GM19043 (cell line): ENCODE measurements around the gene KCNIP1.
"Not testable (repeated sequence)": the region's sequence is repeated elsewhere in the genome, so short reads cannot be mapped to it uniquely, and the experiment has no call there.

Experiments
- ATAC-seq: cut with Tn5 transposase; IDR thresholded peaks from one replicate; pipeline ENCODE4 v1.9.1; 2021; ENCODE audit warnings: low read depth; ENCODE audit not compliant: unreplicated experiment

KCNIP1 gene

DNA sequence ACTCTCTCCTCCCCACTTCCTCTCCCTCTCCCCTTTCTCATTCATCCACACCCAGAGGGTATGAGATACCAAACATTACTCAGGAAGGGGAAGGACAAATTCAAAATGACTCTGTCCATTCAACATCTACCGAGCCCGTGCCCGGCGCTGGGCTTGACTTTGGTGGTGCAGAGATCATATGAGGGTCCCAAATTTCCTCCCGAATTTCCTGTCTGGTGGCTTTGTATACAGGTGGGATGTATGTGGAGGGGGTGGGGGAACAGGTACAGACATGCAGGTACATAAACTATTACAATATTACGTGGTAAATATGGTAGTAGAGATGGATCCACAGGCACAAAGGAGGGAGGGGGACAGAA, 257.9 kb downstream of the KCNIP1 start:
- no peak for ATAC-seq

DNA sequence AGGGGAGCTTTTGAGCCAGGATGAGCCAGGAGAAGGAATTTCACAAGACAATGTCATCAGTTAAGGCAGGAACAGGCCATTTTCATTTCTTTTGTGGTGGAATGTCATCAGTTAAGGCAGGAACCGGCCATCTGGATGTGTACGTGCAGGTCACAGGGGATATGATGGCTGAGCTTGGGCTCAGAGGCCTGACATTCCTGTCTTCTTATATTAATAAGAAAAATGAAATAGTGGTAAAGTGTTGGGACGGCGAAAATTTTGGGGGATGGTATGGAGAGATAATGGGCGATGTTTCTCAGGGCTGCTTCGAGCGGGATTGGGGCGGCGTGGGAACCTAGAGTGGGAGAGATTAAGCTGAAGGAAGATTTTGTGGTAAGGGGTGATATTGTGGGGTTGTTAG, 258.5 kb downstream of the KCNIP1 start:
- ATAC-seq = not testable (repeated sequence)

GRCh38 chr5:170765868-170766267, 262.0 kb downstream of the KCNIP1 start:
- ATAC-seq = not testable (repeated sequence)

DNA sequence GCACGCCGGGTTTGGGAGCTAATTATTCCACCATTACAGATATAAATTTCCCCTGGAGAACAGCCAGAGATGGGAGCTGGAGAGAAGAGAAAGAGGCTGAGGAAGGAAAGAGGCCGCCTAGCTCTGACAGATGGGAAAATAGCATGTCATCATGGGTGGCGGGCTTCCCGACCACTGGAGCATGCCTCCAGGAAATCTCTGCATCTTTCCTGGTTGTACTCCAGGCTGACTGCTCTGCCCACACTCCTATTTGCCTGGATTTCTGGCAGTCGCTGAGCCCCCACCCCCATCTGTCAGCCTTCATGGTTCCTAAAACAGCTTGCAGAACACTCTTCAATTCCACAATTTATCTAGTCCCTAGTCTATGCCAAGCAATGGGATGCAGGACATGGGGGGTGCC, 265.4 kb downstream of the KCNIP1 start:
- ATAC-seq = no peak

DNA sequence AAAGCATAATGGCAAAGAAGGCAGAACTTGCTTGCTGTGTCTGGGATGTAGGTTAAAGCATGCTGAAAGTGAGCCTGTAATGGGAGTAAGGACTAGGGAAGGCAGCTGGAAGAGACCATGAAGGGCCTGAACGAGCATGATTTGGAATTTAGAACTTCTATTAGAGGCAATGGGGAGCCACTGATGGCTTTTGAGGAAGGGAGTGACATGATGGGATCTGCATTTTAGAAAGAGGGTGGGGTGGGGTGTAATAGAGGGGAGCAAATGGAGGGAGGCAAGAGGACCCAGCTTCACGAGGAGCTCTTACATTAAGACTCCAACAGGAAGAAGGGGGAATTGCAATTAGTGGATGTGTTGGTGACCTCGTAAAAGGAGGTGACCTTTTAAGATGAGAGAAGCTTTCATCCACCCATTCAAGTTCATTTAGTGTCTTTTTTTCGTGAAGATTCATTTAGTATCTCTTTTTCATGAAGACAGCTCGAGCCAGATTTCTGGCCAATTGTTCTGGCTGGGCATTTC, 266.1 kb downstream of the KCNIP1 start:
- ATAC-seq = no peak

DNA sequence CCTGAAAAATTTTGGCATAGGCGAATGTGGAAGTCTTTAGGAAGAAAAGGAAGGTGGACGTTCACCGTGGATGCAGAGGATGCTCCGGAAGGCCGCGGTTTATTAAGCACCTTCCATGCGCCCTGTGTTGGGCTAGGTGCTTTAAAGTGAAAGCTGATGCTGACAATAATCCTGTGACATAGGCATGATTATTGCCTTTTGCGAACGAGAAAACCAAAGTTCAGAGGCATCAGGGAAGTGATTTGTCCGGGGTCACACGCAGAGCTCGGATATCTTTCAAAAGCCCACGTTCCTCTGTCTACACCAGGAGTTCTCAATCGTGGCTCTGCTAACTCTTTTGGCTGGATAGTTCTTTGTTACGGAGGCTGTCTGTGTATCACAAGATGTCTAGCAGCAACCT, 267.7 kb downstream of the KCNIP1 start:
- ATAC-seq = no peak

- ATAC-seq = no peak
Measured at GRCh38 chr5:170773024-170773985, 269.5 kb downstream of the KCNIP1 start.

- no peak for ATAC-seq
Measured at GRCh38 chr5:170774831-170775230, 271.0 kb downstream of the KCNIP1 start.

DNA sequence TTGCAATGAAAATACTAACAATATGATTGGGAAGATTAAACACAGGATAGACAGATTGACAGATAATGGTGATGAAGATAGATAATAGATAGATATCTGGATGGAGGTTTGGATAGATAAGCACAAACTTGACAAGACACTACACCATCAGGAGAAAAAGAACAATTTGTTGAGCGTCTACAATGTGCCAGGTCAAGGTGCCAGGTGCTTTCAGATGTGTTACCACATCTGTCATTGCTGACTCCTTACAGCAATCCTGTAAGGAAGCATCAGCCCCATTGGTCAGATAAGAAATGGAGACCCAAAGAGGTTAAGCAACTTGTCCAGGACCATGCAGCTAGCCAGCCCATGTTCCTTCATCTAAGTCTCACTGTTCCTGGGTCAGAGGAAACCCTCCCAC, 278.1 kb downstream of the KCNIP1 start:
- ATAC-seq = no peak

DNA sequence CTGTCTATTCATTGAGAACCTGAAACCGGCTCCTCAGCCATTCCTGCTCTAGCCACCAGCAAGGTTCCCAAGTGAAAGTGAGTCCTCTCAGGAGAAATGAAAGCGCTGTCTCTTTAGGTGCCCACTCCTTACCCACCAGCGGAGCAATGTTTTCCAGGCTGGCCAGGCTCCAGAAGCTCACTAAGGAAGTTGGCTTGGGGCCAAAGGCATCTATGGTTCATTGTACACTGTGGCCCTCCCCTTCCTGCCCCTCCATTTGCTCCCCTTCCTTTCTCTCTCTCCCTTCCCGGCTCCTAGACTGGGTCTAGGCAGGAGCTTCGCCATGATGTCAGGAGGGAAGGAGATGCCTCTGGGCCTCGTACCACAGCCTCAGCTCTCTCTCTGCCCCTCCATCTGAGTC, 278.6 kb downstream of the KCNIP1 start:
- no peak for ATAC-seq

GRCh38 chr5:170783498-170784247, 279.9 kb downstream of the KCNIP1 start, which contains the start of gene GABRP:
GABRP (plus strand) TSS chr5:170783725; CDS start chr5:170788616, 4,891 bp downstream.
- ATAC-seq = no peak

GRCh38 chr5:170785416-170785815, 281.6 kb downstream of the KCNIP1 start:
- no peak for ATAC-seq
